GM21576 (cell line): ENCODE results near the gene SDK1.
A peak's percentile ranks its signal among the peaks of the same experiment; 100 is the strongest.

Experiments used
- ATAC-seq: cut with Tn5 transposase; IDR thresholded peaks from one replicate; pipeline ENCODE4 v1.9.1; 2021; ENCODE audit warnings: mild to moderate bottlenecking, moderate library complexity; ENCODE audit not compliant: unreplicated experiment

SDK1 gene

DNA sequence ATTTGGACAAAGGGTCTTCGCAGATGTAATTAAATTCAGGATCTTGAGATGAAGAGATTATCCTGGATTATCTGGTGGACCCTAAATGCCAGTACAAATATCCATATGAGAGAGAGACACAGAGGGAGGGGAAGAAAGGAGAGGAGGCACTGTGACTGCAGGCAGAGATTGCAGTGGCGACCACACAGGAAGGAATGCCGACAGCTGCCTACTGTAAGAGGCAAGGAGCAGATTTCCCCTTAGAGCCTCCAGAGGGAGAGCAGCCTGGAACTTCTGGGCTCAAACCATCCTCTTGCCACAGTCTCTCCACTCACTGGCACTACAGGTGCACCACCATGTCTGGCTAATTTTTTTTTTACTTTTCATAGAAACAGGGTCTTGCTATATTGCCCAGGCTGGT lies 152.3 kb downstream of the SDK1 start:
- ATAC-seq = no peak

DNA sequence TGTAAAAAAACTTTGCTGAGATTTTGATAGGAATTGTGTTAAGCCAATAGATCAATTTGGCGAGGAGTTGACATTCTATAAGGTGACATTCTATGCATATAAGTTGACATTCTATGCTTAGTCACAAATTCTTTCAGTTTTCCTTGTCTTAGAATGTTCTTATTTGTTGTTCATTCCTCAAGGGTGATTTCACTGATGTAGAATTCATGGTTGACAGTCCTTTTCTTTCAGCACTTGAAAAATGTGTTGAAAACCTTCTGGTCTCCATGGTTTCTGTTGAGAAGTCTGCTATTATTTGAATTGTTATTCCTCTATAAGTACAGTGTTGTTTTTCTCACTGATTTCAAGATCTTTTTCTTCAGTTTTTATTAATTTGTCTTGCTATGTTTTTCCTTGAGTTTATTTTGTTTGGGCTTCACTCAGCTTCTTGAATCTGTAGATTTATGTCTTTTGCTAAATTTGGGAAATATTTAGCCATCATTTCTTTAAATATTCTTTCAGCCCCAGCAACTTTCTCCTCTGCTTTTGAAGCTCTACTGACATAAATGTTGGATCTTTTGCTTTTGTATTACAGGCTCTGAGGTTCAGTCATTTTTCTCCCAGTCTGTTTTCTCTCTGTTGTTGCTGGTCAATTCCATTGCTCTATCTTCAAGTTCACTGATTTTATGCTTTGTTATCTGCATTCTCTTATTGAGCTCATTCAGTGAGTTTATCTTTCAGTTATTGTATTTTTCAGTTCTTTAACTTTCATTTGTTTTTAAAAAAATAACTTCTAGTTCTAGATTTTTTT lies 154.9 kb downstream of the SDK1 start:
- no peak for ATAC-seq

DNA sequence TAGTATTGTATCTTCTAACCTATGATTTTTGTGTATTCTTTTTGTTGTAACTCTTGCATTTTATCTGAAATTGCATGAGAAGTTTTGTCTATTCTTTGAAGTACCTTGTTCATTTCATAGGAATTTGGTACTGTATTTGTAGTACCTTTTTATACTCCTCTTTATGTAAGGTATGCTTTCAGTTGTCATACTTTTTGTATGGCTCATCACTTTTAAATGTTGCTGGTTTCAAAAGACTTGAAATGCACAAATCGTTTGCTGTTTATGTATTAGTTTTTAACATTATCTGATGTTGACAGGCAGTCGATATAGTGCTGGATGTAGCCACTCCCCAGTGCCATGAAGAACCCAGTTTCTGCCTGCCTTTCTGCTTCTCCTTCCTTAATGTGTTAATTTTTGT lies 158.1 kb downstream of the SDK1 start:
- no peak for ATAC-seq

GRCh38 chr7:3461923-3462322 lies 160.9 kb downstream of the SDK1 start:
- no peak for ATAC-seq

GRCh38 chr7:3463696-3464095 lies 162.6 kb downstream of the SDK1 start:
- ATAC-seq = no peak

DNA sequence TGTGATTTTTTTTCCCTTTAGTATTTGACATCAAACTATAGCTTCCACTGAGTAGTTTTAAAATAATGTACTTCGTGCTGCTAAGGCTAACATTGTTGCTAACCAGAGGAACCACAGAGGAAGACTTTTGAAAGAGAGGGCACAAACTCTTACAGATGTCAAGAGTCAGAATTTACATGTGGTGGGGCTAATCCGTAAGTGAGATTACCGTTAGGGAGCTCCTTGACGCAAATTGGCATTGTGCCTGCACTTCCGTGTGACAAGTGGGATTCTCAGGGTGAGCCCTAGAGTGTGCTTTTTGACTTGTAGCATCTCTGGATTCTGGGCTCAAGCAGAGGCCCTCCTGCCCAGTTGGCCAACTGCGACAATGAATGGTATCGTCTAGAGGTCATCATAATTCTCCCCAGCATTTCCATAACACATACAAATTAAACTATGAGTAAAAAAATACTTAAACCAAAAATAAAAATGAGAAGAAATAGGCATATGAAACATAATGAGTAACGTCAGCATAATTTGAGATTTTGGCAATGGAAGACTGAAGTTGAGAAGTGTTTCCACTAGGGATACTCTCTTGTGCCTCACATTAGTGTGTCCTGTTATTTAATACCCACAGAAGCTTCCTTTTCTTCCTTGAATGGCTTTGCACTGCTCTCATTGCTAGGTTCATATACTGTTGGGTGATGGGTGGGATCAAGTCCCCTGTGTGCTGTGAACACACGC lies 164.0 kb downstream of the SDK1 start:
- no peak for ATAC-seq

DNA sequence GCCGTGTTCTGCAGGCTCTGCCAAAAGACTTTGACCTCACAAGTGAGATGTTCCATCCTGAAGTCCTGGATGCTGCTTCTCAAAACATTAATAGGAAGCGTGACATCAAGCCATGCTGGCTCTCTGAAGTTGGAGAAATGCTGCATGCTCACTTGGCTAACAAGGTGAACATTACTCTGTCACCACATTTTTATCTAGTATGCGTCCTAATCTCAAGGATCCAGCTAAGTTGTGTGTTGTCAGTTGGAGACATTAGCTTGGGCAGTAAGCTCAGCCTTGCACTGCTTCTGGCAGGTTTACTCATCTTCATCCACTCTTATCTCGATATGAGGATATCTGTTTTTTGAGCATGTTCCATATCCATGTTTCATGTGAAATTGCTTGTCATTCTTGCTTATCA lies 165.2 kb downstream of the SDK1 start:
- no peak for ATAC-seq

DNA sequence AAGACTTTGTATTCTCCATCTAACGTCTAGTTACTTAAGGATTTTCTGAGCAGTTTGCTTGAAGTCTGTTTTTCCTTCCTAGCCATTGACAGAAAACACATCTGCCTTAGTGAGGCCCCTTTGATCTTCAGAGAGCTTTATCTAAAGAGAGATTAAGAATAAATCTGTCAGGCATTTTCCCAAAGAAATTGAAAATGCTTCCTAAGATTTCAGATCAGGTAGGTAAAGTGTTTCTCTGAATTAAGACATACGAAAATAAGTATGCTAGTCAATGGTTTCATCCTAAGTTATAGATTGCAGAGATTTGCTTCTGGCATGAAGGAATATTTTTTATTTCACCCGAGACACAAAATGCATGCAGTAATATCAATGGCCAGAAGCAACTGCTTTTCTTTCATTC lies 168.6 kb downstream of the SDK1 start:
- ATAC-seq = no peak

GRCh38 chr7:3480197-3480596 lies 179.1 kb downstream of the SDK1 start:
- ATAC-seq = no peak

GRCh38 chr7:3481435-3481834 lies 180.4 kb downstream of the SDK1 start:
- ATAC-seq = no peak

DNA sequence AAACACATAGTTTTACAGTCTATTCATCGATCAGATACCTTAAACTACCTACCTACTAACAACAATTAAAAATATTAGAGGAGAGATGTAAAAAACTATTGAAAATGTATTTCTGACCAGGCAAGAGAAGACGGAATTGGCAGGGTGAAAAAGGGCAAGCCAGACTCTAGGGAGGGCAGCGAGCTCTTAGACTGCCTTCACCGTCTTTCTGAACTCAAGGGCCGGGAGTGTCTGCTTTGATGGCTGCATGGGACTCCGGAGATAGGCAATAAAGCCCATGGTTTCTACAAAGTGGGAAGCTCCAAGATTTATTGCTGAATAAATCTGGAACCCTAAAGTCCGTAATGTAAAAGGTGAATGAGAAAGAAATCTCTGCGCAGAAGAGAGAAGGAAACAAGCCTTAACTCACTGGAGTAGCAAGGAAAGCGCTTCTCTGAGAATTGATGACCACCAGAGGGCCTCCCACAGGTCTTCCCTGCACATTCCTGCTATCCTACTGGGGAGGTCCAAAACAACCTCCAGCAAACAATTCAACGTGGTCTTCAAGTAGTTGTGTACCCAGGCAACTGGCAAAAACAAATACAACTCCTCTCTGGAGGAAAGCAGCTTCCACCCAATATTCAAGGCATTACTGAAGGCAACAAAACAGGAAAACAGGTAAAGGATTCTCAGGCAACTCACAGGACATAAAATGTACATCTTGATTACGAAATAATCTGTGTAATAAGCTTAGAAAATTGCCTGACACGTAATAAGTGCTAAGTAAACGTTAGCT lies 181.3 kb downstream of the SDK1 start:
- ATAC-seq = no peak

GRCh38 chr7:3486841-3487240 lies 185.8 kb downstream of the SDK1 start:
- ATAC-seq = no peak

- no peak for ATAC-seq
These were observed 187.8 kb downstream of the SDK1 start for GRCh38 chr7:3488829-3489228.

DNA sequence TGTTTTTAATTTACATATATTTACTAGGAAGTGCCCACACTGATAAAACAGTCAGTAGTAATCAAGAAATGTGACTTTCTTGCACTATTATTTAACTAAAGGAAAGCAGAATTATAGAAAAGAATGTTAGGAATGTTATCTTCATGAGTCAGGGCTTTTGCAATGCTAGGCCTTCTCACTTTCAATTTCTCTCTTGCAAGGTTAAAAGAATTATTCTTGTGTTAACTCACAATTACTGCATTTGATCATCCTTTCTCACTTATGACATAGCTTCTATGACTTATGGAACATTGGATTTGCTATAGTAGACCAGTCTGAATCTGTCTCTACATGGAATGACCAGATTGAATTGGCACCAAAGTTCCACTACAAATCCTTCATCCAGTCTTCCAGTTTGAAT lies 192.4 kb downstream of the SDK1 start:
- no peak for ATAC-seq

- no peak for ATAC-seq
These were observed 193.9 kb downstream of the SDK1 start for GRCh38 chr7:3494947-3495346.

GRCh38 chr7:3495530-3495929 lies 194.5 kb downstream of the SDK1 start:
- no peak for ATAC-seq

- ATAC-seq = no peak
These were observed 194.9 kb downstream of the SDK1 start for GRCh38 chr7:3495954-3496353.

- ATAC-seq = no peak
These were observed 196.7 kb downstream of the SDK1 start for GRCh38 chr7:3497796-3498195.

GRCh38 chr7:3501671-3502070 lies 200.6 kb downstream of the SDK1 start:
- ATAC-seq = no peak

- no peak for ATAC-seq
These were observed 203.3 kb downstream of the SDK1 start for GRCh38 chr7:3504384-3504783.

DNA sequence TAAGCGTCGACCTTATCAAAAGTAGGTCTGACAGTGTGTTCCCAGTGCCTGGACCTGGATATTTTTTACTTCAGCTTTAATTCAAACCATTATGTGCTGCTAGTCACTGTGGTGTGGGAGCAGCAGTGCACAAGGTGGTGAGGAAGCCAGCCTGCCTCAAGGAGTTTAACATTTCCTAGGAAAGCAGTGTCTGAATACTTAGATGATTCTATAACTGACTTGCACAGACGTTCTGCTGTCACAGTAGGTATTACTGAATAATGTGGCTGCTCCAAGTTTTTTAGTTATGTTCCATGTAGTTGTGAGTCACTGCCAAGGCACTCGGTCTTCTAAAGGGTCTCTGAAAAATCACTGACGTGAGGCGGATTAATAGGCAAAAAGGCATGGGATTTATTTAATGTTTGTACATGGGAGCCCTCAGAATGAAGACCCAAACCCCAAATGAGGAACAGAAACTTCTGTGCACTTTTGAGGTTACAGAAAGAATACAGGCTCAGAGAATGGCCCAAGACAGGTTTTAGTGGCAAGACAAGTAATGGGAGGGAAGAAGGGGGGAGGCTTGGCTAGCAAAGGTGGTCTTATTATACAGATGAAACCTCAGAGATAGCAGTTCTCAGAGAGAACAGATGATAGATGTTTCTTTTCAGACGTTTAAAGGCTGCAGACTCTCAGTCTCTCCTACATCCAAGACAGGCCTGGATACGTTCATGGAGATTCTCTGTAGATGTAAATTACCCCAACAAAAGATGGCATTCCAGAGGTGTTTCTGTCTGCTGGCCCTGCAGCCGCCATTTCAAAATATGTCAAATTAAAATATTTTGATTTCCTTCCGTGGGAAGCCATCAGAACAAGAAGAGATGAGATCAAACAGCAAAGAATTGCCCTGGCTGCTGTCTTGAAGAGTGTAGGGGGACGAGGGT lies 209.3 kb downstream of the SDK1 start:
- peak; percentile 63 for ATAC-seq
